Measurements from ENCODE around the gene AMHR2.

- TF ChIP-seq CTCF (IDR thresholded peaks at IDR 0.05; ENCODE audit: borderline replicate concordance, extremely low read depth, low read length, poor library complexity, severe bottlenecking) (no peak), EZH2 (IDR thresholded peaks at IDR 0.05; ENCODE audit: borderline replicate concordance, low read depth, low read length, severe bottlenecking) (no peak)
Measured at GRCh38 chr12:53453953-53454640, 30.4 kb downstream of the AMHR2 start.
